HG03575 (cell line): ENCODE data around the gene LCK.

Experiments used
- ATAC-seq: cut with Tn5 transposase; IDR thresholded peaks from one replicate; pipeline ENCODE4 v1.9.1; 2021; ENCODE audit not compliant: unreplicated experiment, insufficient number of reproducible peaks, low FRiP score; ENCODE audit errors: extremely low read depth

Gene LCK

GRCh38 chr1:32250893-32251716 is at the start of gene LCK:
TSS of gene LCK (plus strand) at chr1:32251265. CDS start at chr1:32274330, 23,065 bp downstream.
- ATAC-seq, result no peak

- no peak for ATAC-seq
Observed at GRCh38 chr1:32204943-32205361, 46.1 kb upstream of the LCK start.

GRCh38 chr1:32205401-32206370 is 45.4 kb upstream of the LCK start, which contains the start of gene IQCC:
TSS of gene IQCC (plus strand) at chr1:32205671. CDS start at chr1:32205682, 11 bp downstream.
- ATAC-seq, result no peak

GRCh38 chr1:32208469-32208868 is 42.6 kb upstream of the LCK start:
- no peak for ATAC-seq

- ATAC-seq, result no peak
Observed at GRCh38 chr1:32208891-32209328, 42.2 kb upstream of the LCK start, which contains the start of gene DCDC2B. TSS of gene DCDC2B (plus strand) at chr1:32209089. CDS start at chr1:32209094, 5 bp downstream.

GRCh38 chr1:32215629-32216480 is 35.2 kb upstream of the LCK start:
- no peak for ATAC-seq

- ATAC-seq, result no peak
Observed at GRCh38 chr1:32216566-32216965, 34.5 kb upstream of the LCK start.

- ATAC-seq, result no peak
Observed at GRCh38 chr1:32219022-32219421, 32.0 kb upstream of the LCK start.

- ATAC-seq, result no peak
Observed at GRCh38 chr1:32220746-32221580, 30.1 kb upstream of the LCK start.

- no peak for ATAC-seq
Observed at GRCh38 chr1:32221581-32221979, 29.5 kb upstream of the LCK start.

GRCh38 chr1:32221980-32222755 is 28.9 kb upstream of the LCK start, which contains the start of the genes EIF3I and TMEM234:
TSS of gene EIF3I (plus strand) at chr1:32222407. CDS start at chr1:32222442, 35 bp downstream.
TSS of gene TMEM234 (minus strand) at chr1:32222353. CDS start at chr1:32222322, 31 bp downstream.
- no peak for ATAC-seq

- ATAC-seq, result no peak
Observed at GRCh38 chr1:32223683-32224082, 27.4 kb upstream of the LCK start.

- no peak for ATAC-seq
Observed at GRCh38 chr1:32224285-32224684, 26.8 kb upstream of the LCK start.

GRCh38 chr1:32228771-32229170 is 22.3 kb upstream of the LCK start:
- no peak for ATAC-seq

GRCh38 chr1:32231843-32232432 is 19.1 kb upstream of the LCK start:
- ATAC-seq, result no peak

GRCh38 chr1:32232558-32233304 is 18.3 kb upstream of the LCK start:
- ATAC-seq, result no peak
